ENCODE data around the gene DPM2.

Gene DPM2

GRCh38 chr9:127949827-127950512 lies 12.3 kb upstream of the DPM2 start:
- TF ChIP-seq CTCF (IDR thresholded peaks at IDR 0.05; ENCODE audit: control insufficient read depth, insufficient read depth, low read depth, low read length, missing control alignments), result no peak
- H3K4me3 ChIP-seq (ENCODE audit: control insufficient read depth, low read depth, low read length), result no peak overlapping the region
- DNase-seq (ENCODE audit: low read depth), result no peak

GRCh38 chr9:127947841-127948710 lies 10.4 kb upstream of the DPM2 start:
- TF ChIP-seq CTCF (IDR thresholded peaks at IDR 0.05; ENCODE audit: control insufficient read depth, insufficient read depth, low read depth, low read length, missing control alignments), result no peak
- no peak overlapping the region for H3K4me3 ChIP-seq (ENCODE audit: control insufficient read depth, low read depth, low read length)
- no peak for DNase-seq (ENCODE audit: low read depth)

- no peak overlapping the region for H3K4me3 ChIP-seq (ENCODE audit: control insufficient read depth, low read depth, low read length)
- no peak for TF ChIP-seq CTCF (IDR thresholded peaks at IDR 0.05; ENCODE audit: control insufficient read depth, insufficient read depth, low read depth, low read length, missing control alignments)
- DNase-seq (ENCODE audit: low read depth), result no peak
These were observed 9.1 kb upstream of the DPM2 start for GRCh38 chr9:127946728-127947127.

GRCh38 chr9:127945942-127946341 lies 8.3 kb upstream of the DPM2 start:
- TF ChIP-seq CTCF (IDR thresholded peaks at IDR 0.05; ENCODE audit: control insufficient read depth, insufficient read depth, low read depth, low read length, missing control alignments), result no peak
- no peak for DNase-seq (ENCODE audit: low read depth)
- H3K4me3 ChIP-seq (ENCODE audit: control insufficient read depth, low read depth, low read length), result no peak overlapping the region

GRCh38 chr9:127945338-127945737 lies 7.7 kb upstream of the DPM2 start:
- no peak for TF ChIP-seq CTCF (IDR thresholded peaks at IDR 0.05; ENCODE audit: control insufficient read depth, insufficient read depth, low read depth, low read length, missing control alignments)
- no peak for DNase-seq (ENCODE audit: low read depth)
- no peak overlapping the region for H3K4me3 ChIP-seq (ENCODE audit: control insufficient read depth, low read depth, low read length)

GRCh38 chr9:127944586-127945218 lies 7.0 kb upstream of the DPM2 start:
- no peak overlapping the region for H3K4me3 ChIP-seq (ENCODE audit: control insufficient read depth, low read depth, low read length)
- DNase-seq (ENCODE audit: low read depth), result no peak
- TF ChIP-seq CTCF (IDR thresholded peaks at IDR 0.05; ENCODE audit: control insufficient read depth, insufficient read depth, low read depth, low read length, missing control alignments), result no peak
